Measurements from ENCODE around the gene CSTF1.

- TF ChIP-seq CTCF (IDR thresholded peaks at IDR 0.05; ENCODE audit: low read length) = no peak
- TF ChIP-seq EZH2 (optimal IDR thresholded peaks at IDR 0.05; ENCODE audit: low read depth, low read length) = no peak
Observed at GRCh38 chr20:56409956-56410355, 17.5 kb downstream of the CSTF1 start.

All from MM.1S (cell line).